Ammon's horn (tissue), 1 donor: ENCODE data around the gene MARCHF6.
"Not testable (repeated sequence)": the region's sequence is repeated elsewhere in the genome, so short reads cannot be mapped to it uniquely, and the experiment has no call there.

Experiments used
- DNase-seq: peaks from one replicate; pipeline ENCODE4 v3.0.0-alpha.2; 2016; ENCODE audit warnings: low spot score

The MARCHF6 gene

GRCh38 chr5:10381803-10382202, 28.3 kb downstream of the MARCHF6 start:
- DNase-seq = no peak

- DNase-seq = no peak
These were observed 31.0 kb downstream of the MARCHF6 start for GRCh38 chr5:10384483-10384882.

- no peak for DNase-seq
These were observed 34.2 kb downstream of the MARCHF6 start for GRCh38 chr5:10387690-10388089.

- no peak for DNase-seq
These were observed 37.6 kb downstream of the MARCHF6 start for GRCh38 chr5:10391130-10391529.

- DNase-seq = not testable (repeated sequence)
These were observed 39.3 kb downstream of the MARCHF6 start for GRCh38 chr5:10392567-10393328.

GRCh38 chr5:10393491-10393890, 40.0 kb downstream of the MARCHF6 start:
- DNase-seq = no peak

GRCh38 chr5:10396552-10396951, 43.1 kb downstream of the MARCHF6 start:
- no peak for DNase-seq

- DNase-seq = no peak
These were observed 46.3 kb downstream of the MARCHF6 start for GRCh38 chr5:10399839-10400238.

GRCh38 chr5:10400411-10400810, 46.9 kb downstream of the MARCHF6 start:
- DNase-seq = peak; percentile 46

- no peak for DNase-seq
These were observed 47.3 kb downstream of the MARCHF6 start for GRCh38 chr5:10400831-10401230.

GRCh38 chr5:10401498-10401897, 48.0 kb downstream of the MARCHF6 start:
- no peak for DNase-seq
